ENCODE measurements around the gene HBD. TPM values are rescaled to one million over a fixed set of nuclear protein-coding genes. Genes with fewer than 3 reads are reported as not detected.

HBD gene
- total RNA-seq, 1 donor from 2014 or later = not detected

GRCh38 chr11:5280582-5281102 lies 46.4 kb upstream of the HBD start:
- Histone ChIP-seq H3K27ac (no peak overlapping the region), H3K36me3 (no peaks in the 10 kb centered on the region), H3K4me1 (no peaks in the 10 kb centered on the region), H3K27me3 (ENCODE audit: low read depth) (no peaks in the 10 kb centered on the region), H3K4me3 (no peak overlapping the region), H3K9me3 (no peaks in the 10 kb centered on the region)
- ATAC-seq = peak in 1 of 2 donors; percentile 47
- TF ChIP-seq, protein P1, sequence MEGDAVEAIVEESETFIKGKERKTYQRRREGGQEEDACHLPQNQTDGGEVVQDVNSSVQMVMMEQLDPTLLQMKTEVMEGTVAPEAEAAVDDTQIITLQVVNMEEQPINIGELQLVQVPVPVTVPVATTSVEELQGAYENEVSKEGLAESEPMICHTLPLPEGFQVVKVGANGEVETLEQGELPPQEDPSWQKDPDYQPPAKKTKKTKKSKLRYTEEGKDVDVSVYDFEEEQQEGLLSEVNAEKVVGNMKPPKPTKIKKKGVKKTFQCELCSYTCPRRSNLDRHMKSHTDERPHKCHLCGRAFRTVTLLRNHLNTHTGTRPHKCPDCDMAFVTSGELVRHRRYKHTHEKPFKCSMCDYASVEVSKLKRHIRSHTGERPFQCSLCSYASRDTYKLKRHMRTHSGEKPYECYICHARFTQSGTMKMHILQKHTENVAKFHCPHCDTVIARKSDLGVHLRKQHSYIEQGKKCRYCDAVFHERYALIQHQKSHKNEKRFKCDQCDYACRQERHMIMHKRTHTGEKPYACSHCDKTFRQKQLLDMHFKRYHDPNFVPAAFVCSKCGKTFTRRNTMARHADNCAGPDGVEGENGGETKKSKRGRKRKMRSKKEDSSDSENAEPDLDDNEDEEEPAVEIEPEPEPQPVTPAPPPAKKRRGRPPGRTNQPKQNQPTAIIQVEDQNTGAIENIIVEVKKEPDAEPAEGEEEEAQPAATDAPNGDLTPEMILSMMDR (IDR thresholded peaks at IDR 0.05) = no peak
- no peak for DNase-seq
- intact Hi-C loops (cut with DNase I) = no loop called here

DNA sequence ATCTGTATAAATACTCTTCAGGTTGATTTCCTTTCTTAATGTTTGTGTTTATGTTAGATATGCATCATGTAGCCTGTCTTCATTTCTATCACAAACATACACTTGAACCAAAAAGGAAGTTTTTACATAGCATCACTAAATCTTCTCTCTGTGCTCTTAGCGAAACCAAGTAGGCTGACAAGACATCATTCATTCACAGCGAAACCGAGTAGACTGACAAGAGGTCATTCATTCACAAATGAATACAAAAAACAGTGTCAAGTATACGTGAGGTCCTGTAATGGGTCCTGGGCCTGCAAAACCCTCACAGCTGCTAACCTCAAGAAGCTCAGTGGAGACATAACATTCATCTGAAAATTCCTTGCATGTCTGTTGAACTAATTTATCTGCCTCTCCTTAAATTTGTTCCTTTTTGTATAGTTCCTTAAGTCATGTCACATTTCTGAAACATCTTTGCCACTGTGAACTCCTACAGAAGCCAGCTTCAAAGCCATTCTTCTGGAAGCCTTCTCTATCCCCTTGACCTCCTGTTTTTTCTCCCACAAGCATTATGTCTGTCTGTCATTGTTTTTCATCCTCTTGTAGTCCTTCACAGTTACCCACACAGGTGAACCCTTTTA lies 45.3 kb upstream of the HBD start:
- ATAC-seq = no peak
- Histone ChIP-seq H3K9me3 (no peaks in the 10 kb centered on the region), H3K36me3 (no peaks in the 10 kb centered on the region), H3K27me3 (ENCODE audit: low read depth) (no peaks in the 10 kb centered on the region), H3K4me3 (no peak overlapping the region), H3K27ac (no peak overlapping the region), H3K4me1 (no peaks in the 10 kb centered on the region)
- TF ChIP-seq, protein P1 (IDR thresholded peaks at IDR 0.05) = no peak
- intact Hi-C loops (cut with DNase I) = no loop called here
- DNase-seq = no peak

DNA sequence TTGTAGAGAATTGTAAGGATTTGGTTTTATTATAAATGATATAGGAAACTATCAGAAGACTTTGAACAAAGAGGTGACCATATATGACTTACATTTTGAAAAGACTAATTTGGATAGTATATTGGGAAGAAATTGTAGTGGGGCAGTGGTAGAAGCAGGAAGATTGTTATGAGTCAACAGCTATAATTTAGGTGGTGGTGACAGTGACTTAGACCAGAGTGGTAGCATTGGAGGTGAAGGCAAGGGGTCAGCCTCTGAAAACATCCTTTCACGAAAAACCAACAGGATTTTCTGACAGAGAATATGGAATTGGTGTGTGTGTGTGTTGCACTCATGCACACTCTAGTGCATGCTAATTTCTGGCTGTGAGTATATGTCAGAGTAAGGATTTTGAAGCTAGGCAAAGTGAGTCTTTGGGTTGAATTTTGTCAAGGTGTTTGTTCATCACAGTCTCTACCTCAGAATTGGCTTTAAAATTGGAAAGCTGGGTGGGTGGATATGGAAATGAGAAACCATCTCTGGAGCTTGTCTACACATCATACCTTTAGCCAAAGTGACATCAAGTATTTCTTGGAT lies 43.6 kb upstream of the HBD start:
- H3K27me3 ChIP-seq (ENCODE audit: low read depth) = no peaks in the 10 kb centered on the region
- ATAC-seq (no peak), DNase-seq (no peak)
- no peaks in the 10 kb centered on the region for H3K9me3 ChIP-seq
- intact Hi-C loops (cut with DNase I) = no loop called here
- no peak overlapping the region for H3K27ac ChIP-seq
- no peaks in the 10 kb centered on the region for H3K4me1 ChIP-seq
- TF ChIP-seq, protein P1 (IDR thresholded peaks at IDR 0.05) = no peak
- no peak overlapping the region for H3K4me3 ChIP-seq
- H3K36me3 ChIP-seq = no peaks in the 10 kb centered on the region

DNA sequence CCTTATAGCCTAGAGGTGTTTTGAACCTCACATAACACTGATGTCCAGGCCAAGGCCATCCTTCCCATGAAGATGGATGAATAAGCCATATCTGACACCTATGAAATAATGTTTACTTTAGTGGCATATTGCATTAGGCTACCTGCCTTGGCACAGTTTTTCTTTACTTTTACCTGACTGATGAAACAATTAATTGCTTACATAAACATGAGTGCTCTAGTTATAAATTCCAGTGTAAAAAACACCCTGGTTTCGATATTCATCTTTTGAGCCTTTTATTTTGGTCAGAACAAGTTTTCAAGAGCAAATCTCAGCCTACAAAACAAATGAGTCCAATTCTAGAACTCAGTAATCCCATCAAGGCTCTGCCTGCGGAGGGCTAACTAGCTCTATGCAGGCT lies 42.4 kb upstream of the HBD start:
- Histone ChIP-seq H3K27ac (no peak overlapping the region), H3K36me3 (no peaks in the 10 kb centered on the region), H3K4me3 (no peak overlapping the region), H3K4me1 (no peaks in the 10 kb centered on the region), H3K9me3 (no peaks in the 10 kb centered on the region), H3K27me3 (ENCODE audit: low read depth) (no peaks in the 10 kb centered on the region)
- TF ChIP-seq, protein P1 (IDR thresholded peaks at IDR 0.05) = no peak
- no peak for DNase-seq
- intact Hi-C loops (cut with DNase I) = no loop called here
- ATAC-seq = no peak

- no peaks in the 10 kb centered on the region for H3K4me1 ChIP-seq
- DNase-seq = no peak
- no peaks in the 10 kb centered on the region for H3K36me3 ChIP-seq
- no peak overlapping the region for H3K4me3 ChIP-seq
- no peak overlapping the region for H3K27ac ChIP-seq
- H3K9me3 ChIP-seq = no peaks in the 10 kb centered on the region
- no peaks in the 10 kb centered on the region for H3K27me3 ChIP-seq (ENCODE audit: low read depth)
- intact Hi-C loops (cut with DNase I) = no loop called here
- TF ChIP-seq, protein P1 (IDR thresholded peaks at IDR 0.05) = no peak
- ATAC-seq = no peak
Measured at GRCh38 chr11:5275369-5276110, 41.3 kb upstream of the HBD start.
